IPS-20b (cell line): ENCODE measurements around the gene CRTC1.

Experiments used
- H3K27ac ChIP-seq: one replicate; pipeline ENCODE4 v1.5.1; 2013; ENCODE audit warnings: low read length
- H3K27me3 ChIP-seq: 2 replicates; pipeline ENCODE4 v1.6.1; 2013; ENCODE audit warnings: mild to moderate bottlenecking, low read length, inconsistent platforms; ENCODE audit not compliant: insufficient read depth
- H3K36me3 ChIP-seq: 2 replicates; pipeline ENCODE4 v1.6.1; 2013; ENCODE audit warnings: low read depth, mild to moderate bottlenecking, inconsistent platforms, low read length, moderate library complexity; ENCODE audit not compliant: insufficient read depth
- H3K4me1 ChIP-seq: 2 replicates; pipeline ENCODE4 v1.6.1; 2013; ENCODE audit warnings: mild to moderate bottlenecking, control low read depth, inconsistent platforms, low read length, moderate library complexity; ENCODE audit not compliant: insufficient read depth
- H3K4me3 ChIP-seq: 2 replicates; pipeline ENCODE4 v1.5.1; 2013; ENCODE audit warnings: mild to moderate bottlenecking, low read length, inconsistent platforms
- H3K9ac ChIP-seq: 2 replicates; pipeline ENCODE4 v1.6.1; 2013; ENCODE audit warnings: low read depth, mild to moderate bottlenecking, inconsistent platforms, low read length, moderate library complexity
- H3K9me3 ChIP-seq: 2 replicates; pipeline ENCODE4 v1.6.1; 2013; ENCODE audit warnings: mild to moderate bottlenecking, low read depth, low read length, inconsistent platforms; ENCODE audit not compliant: insufficient read depth

Gene CRTC1

GRCh38 chr19:18737337-18737953 lies 54.0 kb downstream of the CRTC1 start:
- no peaks in the 10 kb centered on the region for H3K27me3 ChIP-seq
- H3K4me3 ChIP-seq: no peak overlapping the region
- no peaks in the 10 kb centered on the region for H3K9me3 ChIP-seq
- H3K9ac ChIP-seq: no peak overlapping the region
- H3K4me1 ChIP-seq: no peaks in the 10 kb centered on the region
- H3K36me3 ChIP-seq: no peaks in the 10 kb centered on the region
- H3K27ac ChIP-seq: no peak overlapping the region

GRCh38 chr19:18737954-18738351 lies 54.5 kb downstream of the CRTC1 start:
- Histone ChIP-seq H3K4me3 (no peak overlapping the region), H3K27ac (no peak overlapping the region), H3K9me3 (no peaks in the 10 kb centered on the region), H3K36me3 (no peaks in the 10 kb centered on the region), H3K4me1 (no peaks in the 10 kb centered on the region), H3K27me3 (no peaks in the 10 kb centered on the region), H3K9ac (no peak overlapping the region)

GRCh38 chr19:18738961-18739690 lies 55.6 kb downstream of the CRTC1 start:
- Histone ChIP-seq H3K4me1 (no peaks in the 10 kb centered on the region), H3K27me3 (no peaks in the 10 kb centered on the region), H3K36me3 (no peaks in the 10 kb centered on the region), H3K9ac (no peak overlapping the region), H3K4me3 (no peak overlapping the region), H3K9me3 (no peaks in the 10 kb centered on the region), H3K27ac (no peak overlapping the region)

GRCh38 chr19:18741124-18742121 lies 57.9 kb downstream of the CRTC1 start:
- H3K9ac ChIP-seq: no peak overlapping the region
- H3K27me3 ChIP-seq: no peaks in the 10 kb centered on the region
- no peaks in the 10 kb centered on the region for H3K36me3 ChIP-seq
- H3K4me3 ChIP-seq: no peak overlapping the region
- no peaks in the 10 kb centered on the region for H3K9me3 ChIP-seq
- no peak overlapping the region for H3K27ac ChIP-seq
- H3K4me1 ChIP-seq: no peaks in the 10 kb centered on the region; the same call in 1 of the 2 replicates

- Histone ChIP-seq H3K9me3 (no peaks in the 10 kb centered on the region), H3K4me3 (no peak overlapping the region), H3K4me1 (no peaks in the 10 kb centered on the region; the same call in 1 of the 2 replicates), H3K9ac (no peak overlapping the region), H3K27ac (no peak overlapping the region), H3K36me3 (no peaks in the 10 kb centered on the region), H3K27me3 (no peaks in the 10 kb centered on the region)
Measured at GRCh38 chr19:18742324-18742723, 58.8 kb downstream of the CRTC1 start.

- H3K36me3 ChIP-seq: no peaks in the 10 kb centered on the region
- H3K27ac ChIP-seq: no peak overlapping the region
- H3K9ac ChIP-seq: no peak overlapping the region
- no peaks in the 10 kb centered on the region for H3K27me3 ChIP-seq
- H3K9me3 ChIP-seq: no peaks in the 10 kb centered on the region
- no peaks in the 10 kb centered on the region; the same call in 1 of the 2 replicates for H3K4me1 ChIP-seq
- H3K4me3 ChIP-seq: no peak overlapping the region
Measured at GRCh38 chr19:18742838-18743783, 59.6 kb downstream of the CRTC1 start.

GRCh38 chr19:18743784-18744418 lies 60.4 kb downstream of the CRTC1 start:
- Histone ChIP-seq H3K4me1 (no peaks in the 10 kb centered on the region; the same call in 1 of the 2 replicates), H3K27ac (no peak overlapping the region), H3K36me3 (no peaks in the 10 kb centered on the region), H3K9ac (no peak overlapping the region), H3K4me3 (no peak overlapping the region), H3K27me3 (no peaks in the 10 kb centered on the region), H3K9me3 (no peaks in the 10 kb centered on the region)

GRCh38 chr19:18745012-18745735 lies 61.7 kb downstream of the CRTC1 start:
- peaks cover 6% of the 10 kb centered on the region for H3K4me1 ChIP-seq
- no peaks in the 10 kb centered on the region for H3K36me3 ChIP-seq
- no peak overlapping the region for H3K27ac ChIP-seq
- no peaks in the 10 kb centered on the region for H3K9me3 ChIP-seq
- H3K9ac ChIP-seq: no peak overlapping the region
- no peak overlapping the region for H3K4me3 ChIP-seq
- no peaks in the 10 kb centered on the region; the same call in 1 of the 2 replicates for H3K27me3 ChIP-seq

GRCh38 chr19:18745931-18746330 lies 62.5 kb downstream of the CRTC1 start:
- Histone ChIP-seq H3K9ac (no peak overlapping the region), H3K4me1 (peaks cover 6% of the 10 kb centered on the region), H3K9me3 (no peaks in the 10 kb centered on the region), H3K27me3 (no peaks in the 10 kb centered on the region; the same call in 1 of the 2 replicates), H3K27ac (no peak overlapping the region), H3K4me3 (no peak overlapping the region), H3K36me3 (no peaks in the 10 kb centered on the region)
